ENCODE results near the gene FAM53B. TPM values are rescaled to one million over a fixed set of nuclear protein-coding genes. Genes with fewer than 3 reads are reported as not detected.
A peak's percentile ranks its signal among the peaks of the same experiment; 100 is the strongest.
"Not testable (repeated sequence)": the region's sequence is repeated elsewhere in the genome, so short reads cannot be mapped to it uniquely, and the experiment has no call there.

The FAM53B gene
- total RNA-seq, 4 donors from 2014 or later, result 41.0 to 110 (median 50.0) TPM

GRCh38 chr10:124588736-124589490 is 155.3 kb downstream of the FAM53B start:
- Histone ChIP-seq H3K27ac (peak overlapping the region in 2 of 4 donors; percentile 8 to 39), H3K4me3 (no peak overlapping the region), H3K27me3 (no peaks in the 10 kb centered on the region), H3K9me3 (no peaks in the 10 kb centered on the region), H3K4me1 (peaks cover 13 to 21% (median 15%) of the 10 kb centered on the region in 4 donors), H3K36me3 (no peaks in the 10 kb centered on the region)
- in situ Hi-C loops (cut with MboI; ENCODE audit: low pct_ligation_motif_present in 1 of 4, low pct_unique_long_range_greater_than_20kb in 1 of 4, low sequenced_read_pairs in 3 of 4) (no loop called here), intact Hi-C loops (cut with DNase I; ENCODE audit: low total_unique reads) (no loop called here)
- DNase-seq, result peak; percentile 62
- WGBS, 2 donors (ENCODE audit: low coverage in 1 of 2), result 56% methylated on average over 6 of the region's 15 CpGs; no CpG with 5 or more reads in 1 of the 2 donors
- TF ChIP-seq POLR2A (IDR thresholded peaks at IDR 0.05) (no peak), EP300 (IDR thresholded peaks at IDR 0.05; ENCODE audit: low read depth) (no peak), POLR2AphosphoS5 (IDR thresholded peaks at IDR 0.05) (peak in 2 of 3 donors; percentile 23 to 34), CTCF (IDR thresholded peaks at IDR 0.05) (no peak)

GRCh38 chr10:124588341-124588735 is 155.8 kb downstream of the FAM53B start:
- H3K4me3 ChIP-seq; DNase-seq; in situ Hi-C loops (cut with MboI; ENCODE audit: low pct_ligation_motif_present in 1 of 4, low pct_unique_long_range_greater_than_20kb in 1 of 4, low sequenced_read_pairs in 3 of 4); H3K36me3 ChIP-seq; intact Hi-C loops (cut with DNase I; ENCODE audit: low total_unique reads); H3K9me3 ChIP-seq; H3K27me3 ChIP-seq; H3K27ac ChIP-seq: not testable (repeated sequence)
- WGBS, 2 donors (ENCODE audit: low coverage in 1 of 2), result 79% methylated on average over 6 of the region's 6 CpGs; no CpG with 5 or more reads in 1 of the 2 donors
- H3K4me1 ChIP-seq, result peaks cover 13 to 21% (median 15%) of the 10 kb centered on the region in 4 donors

GRCh38 chr10:124587811-124588211 is 156.4 kb downstream of the FAM53B start:
- H3K27me3 ChIP-seq, result no peaks in the 10 kb centered on the region
- DNase-seq, result no peak
- no peak overlapping the region for H3K4me3 ChIP-seq
- in situ Hi-C loops (cut with MboI; ENCODE audit: low pct_ligation_motif_present in 1 of 4, low pct_unique_long_range_greater_than_20kb in 1 of 4, low sequenced_read_pairs in 3 of 4), result no loop called here
- no peak overlapping the region for H3K27ac ChIP-seq
- intact Hi-C loops (cut with DNase I; ENCODE audit: low total_unique reads), result no loop called here
- 84% methylated on average over 11 of the region's 11 CpGs; no CpG with 5 or more reads in 1 of the 2 donors for WGBS, 2 donors (ENCODE audit: low coverage in 1 of 2)
- H3K9me3 ChIP-seq, result no peaks in the 10 kb centered on the region
- peaks cover 13 to 21% (median 15%) of the 10 kb centered on the region in 4 donors for H3K4me1 ChIP-seq
- H3K36me3 ChIP-seq, result no peaks in the 10 kb centered on the region
- TF ChIP-seq EP300 (IDR thresholded peaks at IDR 0.05; ENCODE audit: low read depth), result no peak
- no peak for TF ChIP-seq POLR2AphosphoS5 (IDR thresholded peaks at IDR 0.05)
- TF ChIP-seq CTCF (IDR thresholded peaks at IDR 0.05), result no peak
- TF ChIP-seq POLR2A (IDR thresholded peaks at IDR 0.05), result no peak

GRCh38 chr10:124586142-124586541 is 158.0 kb downstream of the FAM53B start:
- 86 to 90% methylated on average over 2 to 3 of the region's 3 CpGs for WGBS, 2 donors (ENCODE audit: low coverage in 1 of 2)

More at GRCh38 chr10:124586142-124586541, 158.0 kb downstream of the FAM53B start:
- intact Hi-C loops (cut with DNase I; ENCODE audit: low total_unique reads) (no loop called here), in situ Hi-C loops (cut with MboI; ENCODE audit: low pct_ligation_motif_present in 1 of 4, low pct_unique_long_range_greater_than_20kb in 1 of 4, low sequenced_read_pairs in 3 of 4) (no loop called here)
- Histone ChIP-seq H3K4me3 (no peak overlapping the region), H3K4me1 (peaks cover 13 to 21% (median 15%) of the 10 kb centered on the region in 4 donors), H3K9me3 (no peaks in the 10 kb centered on the region), H3K27ac (no peak overlapping the region), H3K36me3 (no peaks in the 10 kb centered on the region), H3K27me3 (no peaks in the 10 kb centered on the region)
- TF ChIP-seq CTCF (IDR thresholded peaks at IDR 0.05), result no peak
- TF ChIP-seq EP300 (IDR thresholded peaks at IDR 0.05; ENCODE audit: low read depth), result no peak
- TF ChIP-seq POLR2A (IDR thresholded peaks at IDR 0.05), result no peak
- TF ChIP-seq POLR2AphosphoS5 (IDR thresholded peaks at IDR 0.05), result no peak
- DNase-seq, result no peak
